ENCODE results near the gene CES2. TPM values are rescaled to one million over a fixed set of nuclear protein-coding genes. Genes with fewer than 3 reads are reported as not detected.

The CES2 gene
- total and polyA plus RNA-seq, 9 donors = 25.5 to 51.9 (median 38.9) TPM

DNA sequence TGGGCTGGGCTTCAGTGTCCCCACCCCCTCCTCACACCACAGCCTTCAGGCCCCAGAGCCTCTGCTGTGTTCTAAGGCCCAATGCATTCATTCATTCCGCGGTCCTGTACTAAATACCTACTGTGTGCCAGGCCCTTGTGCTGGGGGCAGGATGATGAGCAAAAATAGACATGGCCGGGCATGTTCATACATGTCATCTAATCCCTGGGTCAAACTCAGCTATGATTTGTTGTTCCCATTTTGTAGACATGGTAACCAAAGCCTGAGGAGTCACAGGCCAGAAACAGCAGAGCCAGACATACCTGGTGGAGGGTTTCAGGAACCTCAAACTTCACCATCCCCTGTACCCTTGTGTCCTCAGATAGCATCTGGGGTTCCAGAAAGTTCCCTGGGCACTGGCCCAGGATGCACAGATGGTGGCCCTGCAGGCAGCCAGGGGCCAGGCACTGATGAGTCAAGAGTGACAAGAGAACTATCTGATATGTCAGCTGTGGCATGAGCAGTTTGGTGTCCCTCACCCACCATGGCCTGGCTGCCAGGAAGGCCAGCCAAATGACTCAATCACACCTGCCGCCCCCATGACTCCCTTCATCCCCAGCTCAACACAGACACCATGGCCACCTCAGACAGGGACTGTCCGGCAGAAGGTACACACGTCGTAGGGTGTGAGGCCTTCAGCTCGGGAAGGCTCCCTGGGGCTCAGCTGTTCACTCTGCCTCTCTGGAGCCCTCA, 7.2 kb upstream of the CES2 start:
- no peak overlapping the region for H3K27ac ChIP-seq
- no peaks in the 10 kb centered on the region for H3K36me3 ChIP-seq
- H3K4me3 ChIP-seq = no peak overlapping the region
- no peak for TF ChIP-seq EP300 (IDR thresholded peaks at IDR 0.05)
- TF ChIP-seq POLR2A (IDR thresholded peaks at IDR 0.05) = no peak
- TF ChIP-seq, protein P1, sequence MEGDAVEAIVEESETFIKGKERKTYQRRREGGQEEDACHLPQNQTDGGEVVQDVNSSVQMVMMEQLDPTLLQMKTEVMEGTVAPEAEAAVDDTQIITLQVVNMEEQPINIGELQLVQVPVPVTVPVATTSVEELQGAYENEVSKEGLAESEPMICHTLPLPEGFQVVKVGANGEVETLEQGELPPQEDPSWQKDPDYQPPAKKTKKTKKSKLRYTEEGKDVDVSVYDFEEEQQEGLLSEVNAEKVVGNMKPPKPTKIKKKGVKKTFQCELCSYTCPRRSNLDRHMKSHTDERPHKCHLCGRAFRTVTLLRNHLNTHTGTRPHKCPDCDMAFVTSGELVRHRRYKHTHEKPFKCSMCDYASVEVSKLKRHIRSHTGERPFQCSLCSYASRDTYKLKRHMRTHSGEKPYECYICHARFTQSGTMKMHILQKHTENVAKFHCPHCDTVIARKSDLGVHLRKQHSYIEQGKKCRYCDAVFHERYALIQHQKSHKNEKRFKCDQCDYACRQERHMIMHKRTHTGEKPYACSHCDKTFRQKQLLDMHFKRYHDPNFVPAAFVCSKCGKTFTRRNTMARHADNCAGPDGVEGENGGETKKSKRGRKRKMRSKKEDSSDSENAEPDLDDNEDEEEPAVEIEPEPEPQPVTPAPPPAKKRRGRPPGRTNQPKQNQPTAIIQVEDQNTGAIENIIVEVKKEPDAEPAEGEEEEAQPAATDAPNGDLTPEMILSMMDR (IDR thresholded peaks at IDR 0.05) = no peak
- H3K27me3 ChIP-seq = no peaks in the 10 kb centered on the region
- 93 to 98% (median 96%) methylated on average over 7 to 8 of the region's 8 CpGs for WGBS, 3 donors
- no peak for DNase-seq
- intact Hi-C loops (cut with DNase I) = loop anchor here in 1 of 4 donors (2.0 kb wide), 1 partner anchor 33 kb away; no protein-coding TSS in a partner anchor
- peaks cover 7% of the 10 kb centered on the region for H3K4me1 ChIP-seq (ENCODE audit: insufficient read depth)
- H3K9me3 ChIP-seq = no peaks in the 10 kb centered on the region

DNA sequence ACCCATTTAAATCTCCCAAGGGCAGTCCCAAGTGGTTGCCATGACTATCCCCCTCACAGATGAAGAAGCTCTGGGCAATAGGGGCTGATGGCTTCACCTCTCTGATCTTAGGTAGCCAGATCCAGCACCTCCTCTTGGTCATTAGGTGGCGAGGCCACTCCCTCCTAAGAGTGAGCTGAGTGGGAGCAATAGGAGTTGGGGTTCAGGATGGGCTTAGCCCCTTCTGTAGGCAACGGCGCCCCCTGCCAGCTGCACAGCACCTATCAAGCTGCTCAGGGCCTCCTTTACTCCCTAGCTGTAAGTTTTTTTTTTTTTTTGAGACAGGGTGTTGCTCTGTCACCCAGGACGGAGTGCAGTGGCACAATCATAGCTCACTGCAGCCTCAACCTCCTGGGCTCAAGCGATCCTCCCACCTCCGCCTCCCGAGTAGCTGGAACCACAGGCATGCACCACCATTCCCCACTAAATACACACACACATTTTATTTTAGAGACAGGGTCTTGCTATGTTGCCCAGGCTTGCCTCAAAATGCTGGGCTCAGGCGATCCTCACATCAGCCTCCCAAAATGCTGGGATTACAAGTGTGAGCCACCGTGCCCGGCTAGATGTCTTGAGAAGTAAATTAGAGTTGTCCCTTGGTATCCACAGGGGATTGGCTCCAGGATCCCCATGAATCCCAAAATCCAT, 6.5 kb upstream of the CES2 start:
- H3K27me3 ChIP-seq = no peaks in the 10 kb centered on the region
- H3K27ac ChIP-seq = no peak overlapping the region
- peaks cover 9% of the 10 kb centered on the region for H3K4me1 ChIP-seq (ENCODE audit: insufficient read depth)
- DNase-seq = peak in 1 of 5 donors; percentile 72
- H3K36me3 ChIP-seq = no peaks in the 10 kb centered on the region
- no peak overlapping the region for H3K4me3 ChIP-seq
- intact Hi-C loops (cut with DNase I) = loop anchor here in 1 of 4 donors (2.0 kb wide), 1 partner anchor 34 kb away; no protein-coding TSS in a partner anchor
- TF ChIP-seq EP300 (IDR thresholded peaks at IDR 0.05) (no peak), POLR2A (IDR thresholded peaks at IDR 0.05) (no peak)
- TF ChIP-seq, protein P1 (IDR thresholded peaks at IDR 0.05) = peak in 1 of 3 donors; percentile 17
- WGBS, 3 donors = 73 to 76% (median 75%) methylated on average over 10 of the region's 10 CpGs
- no peaks in the 10 kb centered on the region for H3K9me3 ChIP-seq

DNA sequence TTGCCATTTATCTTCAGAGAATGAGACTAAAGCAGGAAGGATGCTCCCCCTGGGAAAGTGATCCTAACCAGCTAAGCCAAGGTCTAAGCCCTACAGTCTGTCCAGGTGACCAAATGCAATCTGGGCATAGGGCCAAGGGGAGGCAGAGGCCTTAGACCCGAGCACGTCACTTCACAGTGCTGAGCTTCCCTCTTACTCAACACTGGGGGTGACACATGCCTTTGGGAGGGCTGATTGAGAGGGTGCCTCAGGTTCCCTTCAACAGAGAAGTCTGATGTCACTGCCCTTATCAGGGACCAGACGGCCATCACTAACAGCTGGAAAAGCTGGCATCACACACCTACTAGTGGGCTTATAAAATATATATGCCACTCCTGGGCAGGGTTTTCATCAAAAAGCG, 5.1 kb upstream of the CES2 start:
- no peaks in the 10 kb centered on the region for H3K36me3 ChIP-seq
- intact Hi-C loops (cut with DNase I) = loop anchor here in 2 of 4 donors (5.0 to 10.0 kb wide), 3 partner anchors 33 to 535 kb away; no protein-coding TSS in a partner anchor
- no peak overlapping the region for H3K4me3 ChIP-seq
- TF ChIP-seq EP300 (IDR thresholded peaks at IDR 0.05) = no peak
- TF ChIP-seq POLR2A (IDR thresholded peaks at IDR 0.05) = no peak
- TF ChIP-seq, protein P1 (IDR thresholded peaks at IDR 0.05) = no peak
- H3K4me1 ChIP-seq (ENCODE audit: insufficient read depth) = peaks cover 7% of the 10 kb centered on the region
- H3K27me3 ChIP-seq = no peaks in the 10 kb centered on the region
- no peak overlapping the region for H3K27ac ChIP-seq
- WGBS, 3 donors = 49 to 59% (median 51%) methylated on average over 4 of the region's 4 CpGs
- H3K9me3 ChIP-seq = no peaks in the 10 kb centered on the region
- no peak for DNase-seq

DNA sequence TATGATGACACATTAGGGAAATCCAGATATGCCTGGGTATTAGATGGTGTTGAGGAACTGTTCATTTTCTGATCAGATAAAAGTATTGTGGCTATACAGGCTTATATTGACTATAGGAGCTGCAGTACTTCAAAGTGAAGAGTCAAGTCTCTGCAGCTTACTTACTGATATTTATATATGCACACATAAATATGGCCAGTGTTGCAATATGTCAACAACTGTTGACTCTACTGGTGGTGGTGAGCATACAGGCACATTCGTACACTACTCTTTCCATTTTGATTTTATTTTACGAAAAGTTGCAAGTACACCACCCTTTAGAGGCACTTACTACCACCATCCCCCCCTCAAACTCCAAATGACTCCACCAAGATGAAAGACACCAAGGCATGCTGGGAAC, 3.7 kb upstream of the CES2 start:
- Histone ChIP-seq H3K27ac (no peak overlapping the region), H3K9me3 (no peaks in the 10 kb centered on the region), H3K4me3 (no peak overlapping the region), H3K36me3 (no peaks in the 10 kb centered on the region), H3K27me3 (no peaks in the 10 kb centered on the region), H3K4me1 (ENCODE audit: insufficient read depth) (peaks cover 14% of the 10 kb centered on the region)
- 75 to 81% (median 75%) methylated on average over 2 of the region's 2 CpGs for whole genome bisulfite sequencing, 3 donors
- TF ChIP-seq EP300 (IDR thresholded peaks at IDR 0.05) = no peak
- intact Hi-C loops (cut with DNase I) = loop anchor here in 2 of 4 donors (5.0 to 10.0 kb wide), 3 partner anchors 34 to 533 kb away; no protein-coding TSS in a partner anchor
- no peak for DNase-seq

Data from ovary (tissue), 9 donors.